ENCODE measurements around the gene TIMM8B. TPM values are rescaled to one million over a fixed set of nuclear protein-coding genes. Genes with fewer than 3 reads are reported as not detected.

Gene TIMM8B
- total and polyA plus RNA-seq, 9 of the 15 experiments (the other 6 are each of a cell fraction or from before 2014, with no cell fraction given), result 95.8 to 338 (median 145) TPM

DNA sequence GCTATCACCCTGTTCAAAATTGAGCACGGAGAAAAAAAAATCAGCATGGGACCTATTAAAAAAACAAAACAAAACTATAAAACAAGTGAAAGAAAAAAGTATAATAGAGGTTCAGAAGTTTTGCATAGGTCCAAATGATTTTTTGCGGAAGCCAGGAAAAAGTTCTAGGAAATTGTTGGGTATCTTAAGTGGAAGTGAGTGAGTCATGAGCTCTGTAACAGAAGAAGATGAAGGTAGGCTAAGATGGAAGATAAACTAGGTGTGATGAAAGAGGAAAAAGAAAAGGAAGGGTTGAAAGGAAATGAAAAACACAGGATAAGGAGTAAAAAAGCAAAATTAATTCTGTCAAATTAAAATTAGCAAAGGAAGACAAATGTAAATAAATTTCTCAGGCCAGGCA, 27.9 kb upstream of the TIMM8B start:
- Histone ChIP-seq H3K79me2 (ENCODE audit: control insufficient read depth, insufficient read depth, low read length) (no peaks in the 10 kb centered on the region), H3K9me1 (ENCODE audit: control insufficient read depth, insufficient read depth, low read length) (no peaks in the 10 kb centered on the region), H2AFZ (ENCODE audit: low read depth, low read length) (no peak overlapping the region), H3K36me3 (ENCODE audit: control insufficient read depth, insufficient read depth, low read length) (no peaks in the 10 kb centered on the region), H3K4me3 (no peak overlapping the region), H3K9ac (ENCODE audit: insufficient read depth in 1 of 2, low read depth in 2 of 2, low read length in 2 of 2) (no peak overlapping the region), H3K27ac (ENCODE audit: extremely low read depth, low read depth, low read length) (no peak overlapping the region), H3K27me3 (ENCODE audit: control insufficient read depth in 2 of 2, insufficient read depth in 2 of 2, low read length in 2 of 2) (no peaks in the 10 kb centered on the region), H3K4me2 (ENCODE audit: insufficient read depth, low read length) (no peak overlapping the region), H3K9me3 (replicated peaks; ENCODE audit: control insufficient read depth, insufficient read depth, low read depth, low read length) (no peaks in the 10 kb centered on the region), H4K20me1 (replicated peaks; ENCODE audit: control insufficient read depth, insufficient read depth, low read length) (no peaks in the 10 kb centered on the region), H3K4me1 (replicated peaks in 1 of 2; ENCODE audit: control insufficient read depth in 2 of 2, insufficient read depth in 2 of 2, low read length in 2 of 2) (0 out of 5 replicates have a peak, but pooled peaks cover 0 to 6% of the 10 kb centered on the region in 2 experiments)
- WGBS (ENCODE audit: insufficient coverage, low coverage, missing lambda C conversion rate), result 41% methylated on average over 2 of the region's 2 CpGs
- FAIRE-seq (no peak), DNase-seq (ENCODE audit: extremely low read depth in 1 of 4, low spot score in 3 of 4) (no peak), ATAC-seq (no peak)
- BruUV-seq (replicated peaks), result no TSS peak
- in situ Hi-C loops (cut with MboI), result loop anchor here (10.0 kb wide), 1 partner anchor 170 kb away; no protein-coding TSS in a partner anchor
- TF ChIP-seq SMARCE1 (IDR thresholded peaks at IDR 0.05), result peak; percentile 40; the same call in 1 of the 2 replicates
- TF ChIP-seq PPARD (CRISPR knock-in tag; IDR thresholded peaks at IDR 0.05), result no peak
- TF ChIP-seq ETV6 (IDR thresholded peaks at IDR 0.05; ENCODE audit: borderline replicate concordance in 1 of 2, low read depth in 2 of 2, low read length in 1 of 2), result 0 out of 4 replicates have a peak, but pooled peaks have one; percentile 47 to 53
- no peak for TF ChIP-seq ETV6 (CRISPR knock-in tag; IDR thresholded peaks at IDR 0.05; ENCODE audit: borderline replicate concordance)
- TF ChIP-seq, protein P1, sequence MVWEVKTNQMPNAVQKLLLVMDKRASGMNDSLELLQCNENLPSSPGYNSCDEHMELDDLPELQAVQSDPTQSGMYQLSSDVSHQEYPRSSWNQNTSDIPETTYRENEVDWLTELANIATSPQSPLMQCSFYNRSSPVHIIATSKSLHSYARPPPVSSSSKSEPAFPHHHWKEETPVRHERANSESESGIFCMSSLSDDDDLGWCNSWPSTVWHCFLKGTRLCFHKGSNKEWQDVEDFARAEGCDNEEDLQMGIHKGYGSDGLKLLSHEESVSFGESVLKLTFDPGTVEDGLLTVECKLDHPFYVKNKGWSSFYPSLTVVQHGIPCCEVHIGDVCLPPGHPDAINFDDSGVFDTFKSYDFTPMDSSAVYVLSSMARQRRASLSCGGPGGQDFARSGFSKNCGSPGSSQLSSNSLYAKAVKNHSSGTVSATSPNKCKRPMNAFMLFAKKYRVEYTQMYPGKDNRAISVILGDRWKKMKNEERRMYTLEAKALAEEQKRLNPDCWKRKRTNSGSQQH (CRISPR knock-in tag; IDR thresholded peaks at IDR 0.05), result no peak
- no peak for TF ChIP-seq ZFPM2 (CRISPR knock-in tag; IDR thresholded peaks at IDR 0.05)
- TF ChIP-seq ZEB2 (IDR thresholded peaks at IDR 0.05), result no peak
- TF ChIP-seq ARID1B (IDR thresholded peaks at IDR 0.05), result peak; percentile 49; the same call in 1 of the 2 replicates
- no peak for TF ChIP-seq GABPA (tag; conservative IDR thresholded peaks at IDR 0.05; ENCODE audit: low read depth)
- peak; percentile 69 for TF ChIP-seq JUND (IDR thresholded peaks at IDR 0.05; ENCODE audit: borderline replicate concordance, low read depth, low read length)
- peak; percentile 50; the same call in 1 of the 3 replicates for TF ChIP-seq JUND (tag; IDR thresholded peaks at IDR 0.05; ENCODE audit: borderline replicate concordance, low read depth, low read length)
- TF ChIP-seq, protein P2, sequence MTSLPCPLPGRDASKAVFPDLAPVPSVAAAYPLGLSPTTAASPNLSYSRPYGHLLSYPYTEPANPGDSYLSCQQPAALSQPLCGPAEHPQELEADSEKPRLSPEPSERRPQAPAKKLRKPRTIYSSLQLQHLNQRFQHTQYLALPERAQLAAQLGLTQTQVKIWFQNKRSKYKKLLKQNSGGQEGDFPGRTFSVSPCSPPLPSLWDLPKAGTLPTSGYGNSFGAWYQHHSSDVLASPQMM (CRISPR knock-in tag; IDR thresholded peaks at IDR 0.05), result no peak
- 0 out of 2 replicates have a peak, but pooled peaks have one; percentile 41 for TF ChIP-seq SMARCA4 (IDR thresholded peaks at IDR 0.05)
- TF ChIP-seq FOSL1 (tag; conservative IDR thresholded peaks at IDR 0.05), result 0 out of 2 replicates have a peak, but pooled peaks have one; percentile 37
- TF ChIP-seq CHD4 (IDR thresholded peaks at IDR 0.05; ENCODE audit: insufficient read depth, insufficient replicate concordance, low read depth, low read length, poor library complexity, severe bottlenecking), result no peak
- no peak for TF ChIP-seq ATF7 (IDR thresholded peaks at IDR 0.05)
- TF ChIP-seq, protein P3, sequence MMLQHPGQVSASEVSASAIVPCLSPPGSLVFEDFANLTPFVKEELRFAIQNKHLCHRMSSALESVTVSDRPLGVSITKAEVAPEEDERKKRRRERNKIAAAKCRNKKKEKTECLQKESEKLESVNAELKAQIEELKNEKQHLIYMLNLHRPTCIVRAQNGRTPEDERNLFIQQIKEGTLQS (IDR thresholded peaks at IDR 0.05), result peak; percentile 30; the same call in 1 of the 2 replicates
- TF ChIP-seq, protein P3 (CRISPR knock-in tag; conservative IDR thresholded peaks at IDR 0.05), result no peak
- TF ChIP-seq DPF2 (IDR thresholded peaks at IDR 0.05), result 0 out of 2 replicates have a peak, but pooled peaks have one; percentile 25
- CTCF ChIA-PET (ENCODE audit: low intra/inter-chr PET ratio), result interaction anchor here (1.9 kb wide), 1 partner anchor 166 kb away, joined by 13 read pairs; no protein-coding TSS in a partner anchor
- intact Hi-C loops (cut with micrococcal nuclease), result no loop called here
- POLR2A ChIA-PET, result interaction anchor here (1.2 kb wide), 1 partner anchor 9 kb away, joined by 4 read pairs; no protein-coding TSS in a partner anchor
